ENCODE results near the gene KIF3B.

KIF3B gene

DNA sequence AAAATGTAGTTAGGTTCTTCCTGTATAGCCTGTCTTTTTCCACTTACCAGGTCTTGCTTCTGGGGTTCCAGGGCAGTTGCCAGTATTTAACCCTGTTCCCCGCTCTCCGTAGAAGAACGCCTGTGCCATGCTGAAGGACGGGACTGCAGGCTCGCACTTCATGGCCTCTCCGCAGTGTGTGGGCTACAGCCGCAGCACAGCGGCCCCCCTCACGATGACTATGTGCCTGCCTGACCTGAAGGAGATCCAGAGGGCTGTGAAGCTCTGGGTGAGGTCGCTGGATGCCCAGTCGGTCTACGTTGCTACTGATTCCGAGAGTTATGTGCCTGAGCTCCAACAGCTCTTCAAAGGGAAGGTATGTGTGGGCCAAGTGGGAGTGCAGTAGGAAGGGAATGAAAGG lies 46.7 kb upstream of the KIF3B start:
- no peaks in the 10 kb centered on the region for H3K36me3 ChIP-seq (replicated peaks; ENCODE audit: insufficient read depth, low read length)
- H2AFZ ChIP-seq (ENCODE audit: low read length), result no peak overlapping the region
- H3K27ac ChIP-seq (ENCODE audit: low read length), result no peak overlapping the region

DNA sequence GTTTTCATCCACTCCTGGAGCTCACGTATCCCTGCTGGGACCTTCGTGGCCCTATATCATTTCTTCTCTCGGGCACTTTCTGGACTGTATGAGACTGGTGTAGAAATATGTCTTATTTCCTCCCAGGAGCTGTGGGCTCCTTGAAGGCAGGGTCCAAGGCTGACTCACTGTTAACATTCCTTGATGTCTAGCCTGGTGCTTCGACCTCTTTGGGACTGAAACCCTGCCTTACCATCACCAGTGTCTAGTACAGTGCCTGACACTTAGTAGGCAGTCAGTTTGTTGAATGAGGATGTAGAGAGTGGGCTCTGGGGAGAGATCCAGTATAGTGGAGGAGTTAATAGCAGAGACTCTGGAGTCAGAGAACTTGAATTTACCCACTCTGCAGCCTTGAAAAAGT lies 46.2 kb upstream of the KIF3B start:
- Histone ChIP-seq H3K36me3 (replicated peaks; ENCODE audit: insufficient read depth, low read length) (no peaks in the 10 kb centered on the region), H3K9me3 (replicated peaks; ENCODE audit: insufficient read depth, low read length) (no peaks in the 10 kb centered on the region), H3F3A (ENCODE audit: insufficient read depth, low read length) (peaks cover 15% of the 10 kb centered on the region), H3K4me3 (ENCODE audit: low read length) (no peak overlapping the region), H3K9me2 (replicated peaks; ENCODE audit: insufficient read depth, low read length) (no peaks in the 10 kb centered on the region), H3K4me2 (ENCODE audit: low read depth, low read length) (no peak overlapping the region), H4K20me1 (ENCODE audit: insufficient read depth, low read length) (no peaks in the 10 kb centered on the region), H2AFZ (ENCODE audit: low read length) (no peak overlapping the region), H3K27me3 (replicated peaks; ENCODE audit: insufficient read depth, low read length) (no peaks in the 10 kb centered on the region), H3K27ac (ENCODE audit: low read length) (peak overlapping the region; percentile 48; the same call in 1 of the 2 replicates), H3K4me1 (ENCODE audit: low read length) (peaks cover 13% of the 10 kb centered on the region), H3K79me2 (ENCODE audit: low read length) (no peaks in the 10 kb centered on the region), H3K9ac (ENCODE audit: low read length) (no peak overlapping the region)
- TF ChIP-seq EZH2phosphoT487 (IDR thresholded peaks at IDR 0.05; ENCODE audit: low read length), result no peak
- no peak for TF ChIP-seq EZH2 (optimal IDR thresholded peaks at IDR 0.05; ENCODE audit: low read depth, low read length)
- TF ChIP-seq, protein P1, sequence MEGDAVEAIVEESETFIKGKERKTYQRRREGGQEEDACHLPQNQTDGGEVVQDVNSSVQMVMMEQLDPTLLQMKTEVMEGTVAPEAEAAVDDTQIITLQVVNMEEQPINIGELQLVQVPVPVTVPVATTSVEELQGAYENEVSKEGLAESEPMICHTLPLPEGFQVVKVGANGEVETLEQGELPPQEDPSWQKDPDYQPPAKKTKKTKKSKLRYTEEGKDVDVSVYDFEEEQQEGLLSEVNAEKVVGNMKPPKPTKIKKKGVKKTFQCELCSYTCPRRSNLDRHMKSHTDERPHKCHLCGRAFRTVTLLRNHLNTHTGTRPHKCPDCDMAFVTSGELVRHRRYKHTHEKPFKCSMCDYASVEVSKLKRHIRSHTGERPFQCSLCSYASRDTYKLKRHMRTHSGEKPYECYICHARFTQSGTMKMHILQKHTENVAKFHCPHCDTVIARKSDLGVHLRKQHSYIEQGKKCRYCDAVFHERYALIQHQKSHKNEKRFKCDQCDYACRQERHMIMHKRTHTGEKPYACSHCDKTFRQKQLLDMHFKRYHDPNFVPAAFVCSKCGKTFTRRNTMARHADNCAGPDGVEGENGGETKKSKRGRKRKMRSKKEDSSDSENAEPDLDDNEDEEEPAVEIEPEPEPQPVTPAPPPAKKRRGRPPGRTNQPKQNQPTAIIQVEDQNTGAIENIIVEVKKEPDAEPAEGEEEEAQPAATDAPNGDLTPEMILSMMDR (IDR thresholded peaks at IDR 0.05; ENCODE audit: low read length), result no peak
- DNase-seq, result no peak

More for the DNA sequence above, 46.7 kb upstream of the KIF3B start:
- no peaks in the 10 kb centered on the region for H3K79me2 ChIP-seq (ENCODE audit: low read length)
- H3K9me2 ChIP-seq (replicated peaks; ENCODE audit: insufficient read depth, low read length), result no peaks in the 10 kb centered on the region
- H3K9ac ChIP-seq (ENCODE audit: low read length), result no peak overlapping the region
- H3K4me2 ChIP-seq (ENCODE audit: low read depth, low read length), result no peak overlapping the region
- H4K20me1 ChIP-seq (ENCODE audit: insufficient read depth, low read length), result no peaks in the 10 kb centered on the region
- TF ChIP-seq EZH2 (optimal IDR thresholded peaks at IDR 0.05; ENCODE audit: low read depth, low read length), result no peak
- TF ChIP-seq, protein P1 (IDR thresholded peaks at IDR 0.05; ENCODE audit: low read length), result no peak
- TF ChIP-seq EZH2phosphoT487 (IDR thresholded peaks at IDR 0.05; ENCODE audit: low read length), result no peak
- no peak for DNase-seq
- no peaks in the 10 kb centered on the region for H3K27me3 ChIP-seq (replicated peaks; ENCODE audit: insufficient read depth, low read length)
- no peak overlapping the region for H3K4me3 ChIP-seq (ENCODE audit: low read length)
- H3K4me1 ChIP-seq (ENCODE audit: low read length), result peaks cover 13% of the 10 kb centered on the region
- H3K9me3 ChIP-seq (replicated peaks; ENCODE audit: insufficient read depth, low read length), result no peaks in the 10 kb centered on the region
- H3F3A ChIP-seq (ENCODE audit: insufficient read depth, low read length), result peaks cover 15% of the 10 kb centered on the region

DNA sequence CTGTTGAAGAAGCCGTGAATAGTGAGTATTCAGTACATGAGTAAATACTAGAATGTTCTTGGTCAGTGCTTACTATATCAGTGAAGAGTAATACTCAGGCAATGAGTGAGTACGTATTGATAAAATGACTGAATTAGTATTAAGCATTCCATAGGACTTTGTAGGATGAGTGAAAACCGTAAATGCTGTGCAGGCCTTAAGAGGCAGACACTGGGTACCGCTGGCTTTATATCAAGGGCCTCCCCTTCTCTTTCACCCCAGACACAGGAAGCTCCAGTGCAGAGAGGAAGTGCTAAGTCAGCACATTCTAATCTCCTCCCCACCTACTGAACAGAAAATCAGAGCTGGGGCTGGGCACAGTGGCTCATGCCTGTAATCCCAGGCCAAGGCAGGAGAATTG lies 45.6 kb upstream of the KIF3B start:
- no peak overlapping the region for H3K4me3 ChIP-seq (ENCODE audit: low read length)
- TF ChIP-seq EZH2phosphoT487 (IDR thresholded peaks at IDR 0.05; ENCODE audit: low read length), result no peak
- TF ChIP-seq EZH2 (optimal IDR thresholded peaks at IDR 0.05; ENCODE audit: low read depth, low read length), result no peak
- TF ChIP-seq, protein P1 (IDR thresholded peaks at IDR 0.05; ENCODE audit: low read length), result no peak
- DNase-seq, result peak; percentile 82
- no peaks in the 10 kb centered on the region for H3K36me3 ChIP-seq (replicated peaks; ENCODE audit: insufficient read depth, low read length)
- H3K9ac ChIP-seq (ENCODE audit: low read length), result no peak overlapping the region
- peaks cover 15% of the 10 kb centered on the region for H3F3A ChIP-seq (ENCODE audit: insufficient read depth, low read length)
- peak overlapping the region; percentile 33 for H3K4me2 ChIP-seq (ENCODE audit: low read depth, low read length)
- peaks cover 13% of the 10 kb centered on the region for H3K4me1 ChIP-seq (ENCODE audit: low read length)
- H3K79me2 ChIP-seq (ENCODE audit: low read length), result no peaks in the 10 kb centered on the region
- H4K20me1 ChIP-seq (ENCODE audit: insufficient read depth, low read length), result no peaks in the 10 kb centered on the region
- no peaks in the 10 kb centered on the region for H3K9me3 ChIP-seq (replicated peaks; ENCODE audit: insufficient read depth, low read length)
- peak overlapping the region; percentile 48 for H3K27ac ChIP-seq (ENCODE audit: low read length)
- no peaks in the 10 kb centered on the region for H3K9me2 ChIP-seq (replicated peaks; ENCODE audit: insufficient read depth, low read length)
- H3K27me3 ChIP-seq (replicated peaks; ENCODE audit: insufficient read depth, low read length), result no peaks in the 10 kb centered on the region
- peak overlapping the region; percentile 24; the same call in 1 of the 2 replicates for H2AFZ ChIP-seq (ENCODE audit: low read length)
